B cell (primary cell): Measurements from ENCODE around the gene RASL11A. TPM values are rescaled to one million over a fixed set of nuclear protein-coding genes. Genes with fewer than 3 reads are reported as not detected.

Source experiments
- ATAC-seq: fragments of 200-7000 bp; cut with Tn5 transposase; one replicate; pipeline ENCODE4 v1.10.0; 2021; ENCODE audit warnings: low read depth, mild to moderate bottlenecking, moderate number of reproducible peaks, moderate library complexity
- CTCF ChIA-PET: fragments of 350-600 bp; sonication (Branson Sonifier 250); formaldehyde crosslinking; loops from one replicate; lab custom pipeline; 2021; ENCODE audit warnings: antibody characterized with exemption, inconsistent platforms; lab: Charles Lee
- POLR2A ChIA-PET: fragments of 350-600 bp; sonication (Branson Sonifier 250); formaldehyde crosslinking; loops from one replicate; lab custom pipeline; 2021; ENCODE audit warnings: antibody characterized with exemption; lab: Charles Lee
- DNase-seq: peaks from one replicate; pipeline ENCODE4 v3.0.0; 2013
- H2AFZ ChIP-seq: 2 replicates; pipeline ENCODE4 v1.6.1; 2012; ENCODE audit warnings: mild to moderate bottlenecking, low read depth, low read length; ENCODE audit not compliant: insufficient read depth, poor library complexity, severe bottlenecking
- H3K27ac ChIP-seq, 2 donors: 1 replicate in 1 of 2; 2 replicates in 1 of 2; pipeline ENCODE4 v1.5.1; 2012 to 2013; ENCODE audit warnings: low read length in 2 of 2, mild to moderate bottlenecking in 2 of 2, moderate library complexity in 1 of 2
- H3K27me3 ChIP-seq, 4 experiments: fragments of 200-600 bp in 1 of 4; sonication (generic) in 1 of 4; replicated peaks in 1 of 4; 1 replicate in 2 of 4; 2 replicates in 2 of 4; pipeline versions ENCODE4 v1.6.1 to v1.7.0; 2013 to 2016; ENCODE audit warnings: low read length in 3 of 4, mild to moderate bottlenecking in 2 of 4, mixed read lengths in 1 of 4, moderate library complexity in 1 of 4; ENCODE audit not compliant: insufficient read depth in 4 of 4, control insufficient read depth in 3 of 4; ENCODE audit errors: control extremely low read depth in 1 of 4
- H3K36me3 ChIP-seq, 2 experiments: replicated peaks in 1 of 2; 1 replicate in 1 of 2; 2 replicates in 1 of 2; pipeline versions ENCODE4 v1.6.1 to v1.7.1; 2013; ENCODE audit warnings: low read length in 1 of 2; ENCODE audit not compliant: insufficient read depth in 2 of 2, control insufficient read depth in 1 of 2; ENCODE audit errors: control extremely low read depth in 1 of 2, extremely low read depth in 1 of 2
- H3K4me1 ChIP-seq, 2 donors: fragments of 200-600 bp in 1 of 2; sonication (generic) in 1 of 2; 1 replicate in 1 of 2; 2 replicates in 1 of 2; pipeline versions ENCODE4 v1.5.1 to v1.6.1; 2013 to 2017; ENCODE audit warnings: low read length in 2 of 2; ENCODE audit not compliant: control insufficient read depth in 2 of 2, insufficient read depth in 2 of 2
- H3K4me2 ChIP-seq: replicated peaks from 2 replicates; pipeline ENCODE3; 2012; ENCODE audit warnings: mild to moderate bottlenecking, low read depth, low read length; ENCODE audit not compliant: poor library complexity, severe bottlenecking
- H3K4me3 ChIP-seq, 5 experiments: fragments of 200-600 bp in 1 of 5; sonication (generic) in 1 of 5; 1 replicate in 3 of 5; 2 replicates in 2 of 5; pipeline versions ENCODE4 v1.5.1 to v1.7.0; 2011 to 2016; ENCODE audit warnings: low read length in 4 of 5, mild to moderate bottlenecking in 4 of 5, low read depth in 2 of 5, control low read depth in 1 of 5, moderate library complexity in 1 of 5; ENCODE audit not compliant: insufficient read depth in 1 of 5; ENCODE audit errors: control extremely low read depth in 1 of 5, extremely low read depth in 1 of 5
- H3K79me2 ChIP-seq: fragments of 200-600 bp; sonication (generic); one replicate; pipeline ENCODE4 v1.6.0; 2016; ENCODE audit warnings: low read length; ENCODE audit not compliant: control insufficient read depth, insufficient read depth
- H3K9ac ChIP-seq: fragments of 200-600 bp; sonication (generic); 2 replicates; pipeline ENCODE4 v1.6.1; 2017; ENCODE audit warnings: mild to moderate bottlenecking, low read length, moderate library complexity
- H3K9me3 ChIP-seq, 3 donors: one replicate each; pipeline versions ENCODE4 v1.6.1 to v1.7.1; 2013; ENCODE audit warnings: low read length in 2 of 3; ENCODE audit not compliant: control insufficient read depth in 2 of 3, insufficient read depth in 1 of 3; ENCODE audit errors: control extremely low read depth in 1 of 3
- H4K20me1 ChIP-seq: 2 replicates; pipeline ENCODE4 v1.6.0; 2012; ENCODE audit warnings: mild to moderate bottlenecking, low read length; ENCODE audit not compliant: insufficient read depth, control insufficient read depth, poor library complexity, severe bottlenecking
- H3K27ac Mint-ChIP-seq: one replicate; pipeline ENCODE4 v1.8.0; 2021; ENCODE audit warnings: mixed read lengths
- H3K27me3 Mint-ChIP-seq: one replicate; pipeline ENCODE4 v1.8.0; 2021; ENCODE audit warnings: mixed read lengths
- H3K4me1 Mint-ChIP-seq: one replicate; pipeline ENCODE4 v1.8.0; 2021; ENCODE audit warnings: mixed read lengths
- H3K4me3 Mint-ChIP-seq: one replicate; pipeline ENCODE4 v1.8.0; 2021; ENCODE audit warnings: mixed read lengths
- H3K9me3 Mint-ChIP-seq: one replicate; pipeline ENCODE4 v1.8.0; 2022; ENCODE audit warnings: mixed read lengths; ENCODE audit not compliant: insufficient read depth
- EZH2 ChIP-seq: IDR thresholded peaks from 2 replicates; pipeline ENCODE4 v1.6.1; 2012; ENCODE audit warnings: borderline replicate concordance, low read depth, mild to moderate bottlenecking, moderate library complexity, low read length; ENCODE audit not compliant: insufficient read depth, poor library complexity, severe bottlenecking
- WGBS: methylation state at CpG from one replicate; pipeline ENCODE4 v1.1.5; 2013; ENCODE audit warnings: missing lambda C conversion rate; ENCODE audit not compliant: insufficient coverage; 5-methylcytosine and 5-hydroxymethylcytosine counted together
- intact Hi-C: fragments of 100-400 bp; cut with micrococcal nuclease; formaldehyde crosslinking; loops from one replicate; pipeline ENCODE4 v1.10.0; 2022
- polyA plus RNA-seq: library from polyadenylated mRNA; depleted of rRNA; stranded (reverse); fragments of >200 nt; gene quantifications from 2 replicates; pipeline ENCODE4 v1.2.3, GENCODE V29; 2012
- total RNA-seq, 2 donors: library from RNA; stranded (reverse); fragments of 120-200 nt in 1 of 2; gene quantifications; 1 replicate in 1 of 2; 2 replicates in 1 of 2; pipeline versions ENCODE4 v1.2.3 to v1.2.4, GENCODE V29; 2013 to 2022
- TF ChIP-seq, protein P1 (sequence below): fragments of 200-600 bp; IDR thresholded peaks from one replicate; pipeline ENCODE4 v1.8.0; 2022; ENCODE audit warnings: antibody characterized with exemption, mild to moderate bottlenecking

The RASL11A gene
- total and polyA plus RNA-seq, 2 donors (not counting 1 experiment from before 2014, with no cell fraction given) = 0.89 to 4.8 TPM

DNA sequence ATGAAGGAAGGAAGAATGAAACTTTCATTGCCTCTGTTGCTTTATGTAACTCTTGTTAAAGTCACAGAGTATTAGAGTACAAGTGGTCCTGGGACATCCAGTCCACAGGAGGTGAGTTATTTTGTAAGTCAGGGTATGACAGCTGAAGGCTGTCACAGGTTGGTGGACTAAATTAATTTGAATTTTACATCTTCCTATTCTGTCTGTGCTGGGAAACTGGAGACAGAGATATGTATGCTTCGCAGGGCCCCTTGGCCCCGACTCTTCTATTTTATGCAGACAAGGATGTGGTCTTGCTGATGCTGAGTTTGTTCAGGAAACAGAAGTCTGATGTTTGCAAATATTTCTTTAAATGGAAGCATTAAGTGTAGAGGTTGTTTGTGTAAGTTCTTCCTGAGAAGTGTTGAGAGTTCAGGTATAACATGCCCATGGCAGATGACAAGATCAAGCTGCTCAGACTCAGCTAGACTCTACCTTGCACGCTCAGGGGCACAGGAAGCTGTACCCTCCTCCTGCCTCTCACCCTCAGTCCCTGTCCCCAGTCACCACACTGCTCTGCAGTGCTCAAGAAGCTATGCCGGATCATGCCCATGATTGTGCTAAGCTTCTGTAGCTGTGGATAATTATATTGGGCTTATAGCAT is 23.4 kb downstream of the RASL11A start:
- H2AFZ ChIP-seq = peak overlapping the region; percentile 53
- H4K20me1 ChIP-seq = no peaks in the 10 kb centered on the region
- H3K4me3 ChIP-seq = peak overlapping the region in 1 of 5 experiments; percentile 3
- ATAC-seq = peak; percentile 33
- ChIA-PET POLR2A (no interaction called here), CTCF (interaction anchor here (1.0 to 2.2 kb wide), 2 partner anchors 23 to 45 kb away, joined by 5 read pairs; partner anchors contain the start of gene RASL11A)
- no peaks in the 10 kb centered on the region for H3K79me2 ChIP-seq
- TF ChIP-seq EZH2 = no peak
- TF ChIP-seq, protein P1, sequence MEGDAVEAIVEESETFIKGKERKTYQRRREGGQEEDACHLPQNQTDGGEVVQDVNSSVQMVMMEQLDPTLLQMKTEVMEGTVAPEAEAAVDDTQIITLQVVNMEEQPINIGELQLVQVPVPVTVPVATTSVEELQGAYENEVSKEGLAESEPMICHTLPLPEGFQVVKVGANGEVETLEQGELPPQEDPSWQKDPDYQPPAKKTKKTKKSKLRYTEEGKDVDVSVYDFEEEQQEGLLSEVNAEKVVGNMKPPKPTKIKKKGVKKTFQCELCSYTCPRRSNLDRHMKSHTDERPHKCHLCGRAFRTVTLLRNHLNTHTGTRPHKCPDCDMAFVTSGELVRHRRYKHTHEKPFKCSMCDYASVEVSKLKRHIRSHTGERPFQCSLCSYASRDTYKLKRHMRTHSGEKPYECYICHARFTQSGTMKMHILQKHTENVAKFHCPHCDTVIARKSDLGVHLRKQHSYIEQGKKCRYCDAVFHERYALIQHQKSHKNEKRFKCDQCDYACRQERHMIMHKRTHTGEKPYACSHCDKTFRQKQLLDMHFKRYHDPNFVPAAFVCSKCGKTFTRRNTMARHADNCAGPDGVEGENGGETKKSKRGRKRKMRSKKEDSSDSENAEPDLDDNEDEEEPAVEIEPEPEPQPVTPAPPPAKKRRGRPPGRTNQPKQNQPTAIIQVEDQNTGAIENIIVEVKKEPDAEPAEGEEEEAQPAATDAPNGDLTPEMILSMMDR = no peak
- H3K27me3 Mint-ChIP-seq = no peaks in the 10 kb centered on the region
- peaks cover 0 to 2% (median 0%) of the 10 kb centered on the region in 4 experiments for H3K27me3 ChIP-seq
- H3K4me1 ChIP-seq = peaks cover 28 to 29% of the 10 kb centered on the region in 2 donors
- peak overlapping the region; percentile 22 for H3K9ac ChIP-seq
- no peaks in the 10 kb centered on the region for H3K9me3 Mint-ChIP-seq
- WGBS = 0% methylated on average over 3 of the region's 4 CpGs
- H3K4me1 Mint-ChIP-seq = peaks cover 29% of the 10 kb centered on the region
- peak; percentile 32 for DNase-seq
- peak overlapping the region; percentile 79 for H3K27ac Mint-ChIP-seq
- H3K4me3 Mint-ChIP-seq = peak overlapping the region; percentile 62
- H3K4me2 ChIP-seq = peak overlapping the region; percentile 56
- intact Hi-C loops = no loop called here
- peaks cover 0 to 4% (median 0%) of the 10 kb centered on the region in 3 donors for H3K9me3 ChIP-seq
- H3K27ac ChIP-seq = peak overlapping the region; percentile 51 to 65
- no peaks in the 10 kb centered on the region for H3K36me3 ChIP-seq

DNA sequence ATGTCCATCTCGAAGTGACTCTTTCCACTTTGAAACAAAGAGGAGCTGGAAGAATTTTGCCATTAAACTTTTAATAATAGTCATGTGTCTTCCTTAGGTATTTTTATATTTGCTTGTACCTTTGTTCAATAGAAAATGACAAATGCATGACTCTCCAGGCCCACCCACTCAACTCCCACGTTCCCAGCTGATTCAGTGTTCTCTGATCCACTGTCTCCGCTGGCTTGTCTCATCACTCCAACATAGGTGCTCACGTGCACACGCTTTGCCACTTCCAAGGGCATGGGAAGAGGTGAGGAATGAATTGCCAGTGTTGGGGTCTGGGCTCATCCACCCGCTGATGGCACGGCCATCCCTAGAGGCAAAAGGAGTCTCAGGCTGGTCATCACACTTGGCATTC is 24.5 kb downstream of the RASL11A start:
- H3K27ac Mint-ChIP-seq = no peak overlapping the region
- WGBS = 94% methylated on average over 5 of the region's 7 CpGs
- H3K4me1 ChIP-seq = peaks cover 26 to 28% of the 10 kb centered on the region in 2 donors
- no peak overlapping the region for H3K4me3 ChIP-seq
- H2AFZ ChIP-seq = no peak overlapping the region
- no peaks in the 10 kb centered on the region for H3K27me3 Mint-ChIP-seq
- peaks cover 0 to 2% (median 0%) of the 10 kb centered on the region in 4 experiments for H3K27me3 ChIP-seq
- H3K36me3 ChIP-seq = no peaks in the 10 kb centered on the region
- no peak overlapping the region for H3K9ac ChIP-seq
- H3K4me3 Mint-ChIP-seq = no peak overlapping the region
- TF ChIP-seq EZH2 = no peak
- TF ChIP-seq, protein P1 = no peak
- POLR2A ChIA-PET = no interaction called here
- H3K4me1 Mint-ChIP-seq = peaks cover 29% of the 10 kb centered on the region
- no peak overlapping the region for H3K4me2 ChIP-seq
- no peaks in the 10 kb centered on the region for H3K9me3 Mint-ChIP-seq
- no peaks in the 10 kb centered on the region for H3K79me2 ChIP-seq
- no peak for ATAC-seq
- no peaks in the 10 kb centered on the region for H4K20me1 ChIP-seq
- intact Hi-C loops = no loop called here
- H3K9me3 ChIP-seq = peaks cover 0 to 4% (median 0%) of the 10 kb centered on the region in 3 donors
- no peak for DNase-seq
- CTCF ChIA-PET = interaction anchor here (2.2 kb wide), 1 partner anchor 44 kb away, joined by 5 read pairs; no protein-coding TSS in a partner anchor
- H3K27ac ChIP-seq = no peak overlapping the region
